Measurements from ENCODE around the gene ZNHIT2.

Gene ZNHIT2

DNA sequence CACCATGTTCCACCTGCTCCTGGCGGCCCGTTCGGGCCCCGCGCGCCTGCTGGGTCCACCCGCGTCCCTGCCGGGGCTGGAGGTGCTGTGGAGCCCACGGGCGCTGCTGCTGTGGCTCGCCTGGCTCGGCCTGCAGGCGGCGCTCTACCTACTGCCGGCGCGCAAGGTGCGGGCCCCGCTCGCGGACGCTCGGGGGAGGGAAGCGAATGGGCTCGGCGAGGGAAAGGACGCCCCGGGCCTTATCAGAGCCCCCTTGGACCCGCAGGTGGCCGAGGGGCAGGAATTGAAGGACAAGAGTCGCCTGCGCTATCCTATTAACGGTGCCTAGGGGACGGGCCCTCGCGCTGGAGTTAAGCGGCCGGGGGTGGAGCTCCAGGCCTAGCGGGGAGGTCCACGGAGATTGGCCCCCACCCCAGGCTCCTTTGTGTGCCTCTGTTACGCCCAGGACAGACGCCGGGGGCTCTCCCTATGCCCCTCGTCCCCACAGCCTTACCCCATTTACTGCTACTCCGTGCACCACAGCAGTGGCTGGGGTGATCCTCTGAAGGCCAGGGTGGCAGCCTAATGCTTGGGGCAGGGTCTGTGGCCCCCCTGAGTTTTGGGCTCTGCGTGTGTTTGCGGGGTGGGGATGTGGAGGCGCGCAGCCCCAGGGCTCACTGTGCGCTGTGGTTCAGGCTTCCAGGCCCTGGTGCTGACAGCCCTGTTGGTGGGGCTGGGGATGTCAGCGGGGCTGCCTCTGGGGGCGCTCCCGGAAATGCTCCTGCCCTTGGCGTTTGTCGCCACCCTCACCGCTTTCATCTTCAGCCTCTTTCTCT, 4.7 kb downstream of the ZNHIT2 start:
- Histone ChIP-seq H3K4me3 (ENCODE audit: low read depth in 1 of 2, low read length in 2 of 2) (peak overlapping the region; percentile 74 to 76), H3K9ac (ENCODE audit: low read depth in 1 of 2, low read length in 2 of 2) (peak overlapping the region; percentile 73 to 80), H3K27ac (ENCODE audit: low read depth, low read length) (no peak overlapping the region), H3K4me1 (ENCODE audit: control insufficient read depth in 1 of 2, insufficient read depth in 2 of 2, low read length in 2 of 2) (peaks cover 29 to 49% of the 10 kb centered on the region in 2 donors), H3K9me3 (ENCODE audit: control insufficient read depth in 1 of 2, low read length in 2 of 2) (no peaks in the 10 kb centered on the region), H3K36me3 (ENCODE audit: control insufficient read depth in 1 of 2, insufficient read depth in 2 of 2, low read length in 2 of 2) (peaks cover 6 to 22% of the 10 kb centered on the region in 2 donors), H3K27me3 (ENCODE audit: control insufficient read depth in 1 of 2, insufficient read depth in 2 of 2, low read length in 2 of 2) (no peaks in the 10 kb centered on the region)

DNA sequence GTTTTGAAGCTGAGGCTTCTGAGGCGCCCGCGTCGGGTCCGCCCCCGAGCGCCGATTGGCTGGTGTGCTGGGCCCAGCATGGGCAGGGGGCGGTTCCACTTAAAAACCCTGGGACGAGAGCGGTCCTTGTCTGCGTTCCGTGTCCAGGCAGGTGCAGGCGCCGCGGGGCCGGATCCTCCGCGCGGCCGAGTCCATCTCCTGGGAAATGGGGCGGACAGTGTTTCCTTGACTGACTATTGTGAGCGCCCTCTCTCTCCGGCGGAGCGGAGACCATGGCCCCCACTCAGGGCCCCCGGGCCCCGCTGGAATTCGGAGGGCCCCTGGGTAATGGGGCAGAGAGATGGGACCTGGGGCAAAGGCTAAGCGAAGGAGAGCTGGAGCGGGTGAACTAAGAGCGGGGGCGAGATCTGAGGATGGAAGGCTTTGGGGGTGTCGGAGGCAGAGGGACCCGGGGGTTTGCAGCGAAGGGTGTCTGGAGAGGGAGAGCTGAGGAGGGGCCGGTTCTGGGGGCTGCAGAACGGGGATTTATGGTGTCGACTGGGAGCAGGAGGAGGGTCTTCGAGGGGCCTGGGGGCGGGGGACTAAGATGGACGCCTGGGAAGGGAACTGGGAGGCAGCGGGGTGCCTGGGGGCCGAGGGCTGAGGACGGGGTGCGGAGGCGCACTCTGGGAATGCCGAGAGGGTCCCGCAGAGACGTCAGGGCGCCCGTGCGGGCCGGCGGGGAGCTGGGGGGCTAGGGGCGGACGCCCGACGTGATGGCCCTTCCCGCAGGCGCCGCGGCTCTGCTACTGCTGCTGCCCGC, 5.6 kb downstream of the ZNHIT2 start, which contains the start of gene TM7SF2:
Gene TM7SF2, plus strand, starts transcription at position 129 of the 802 bp plus-strand sequence. Its CDS starts 144 bp downstream, at position 273.
- Histone ChIP-seq H3K27ac (ENCODE audit: low read depth, low read length) (no peak within 1 kb of the TSS), H3K36me3 (ENCODE audit: control insufficient read depth in 1 of 2, insufficient read depth in 2 of 2, low read length in 2 of 2) (peaks cover 10 to 30% of the 10 kb centered on the region in 2 donors), H3K9ac (ENCODE audit: low read depth in 1 of 2, low read length in 2 of 2) (peak within 1 kb of the TSS; percentile 73 to 80), H3K9me3 (ENCODE audit: control insufficient read depth in 1 of 2, low read length in 2 of 2) (no peaks in the 10 kb centered on the region), H3K4me1 (ENCODE audit: control insufficient read depth in 1 of 2, insufficient read depth in 2 of 2, low read length in 2 of 2) (peaks cover 29 to 48% of the 10 kb centered on the region in 2 donors), H3K27me3 (ENCODE audit: control insufficient read depth in 1 of 2, insufficient read depth in 2 of 2, low read length in 2 of 2) (no peaks in the 10 kb centered on the region), H3K4me3 (ENCODE audit: low read depth in 1 of 2, low read length in 2 of 2) (peak within 1 kb of the TSS; percentile 74 to 76)

DNA sequence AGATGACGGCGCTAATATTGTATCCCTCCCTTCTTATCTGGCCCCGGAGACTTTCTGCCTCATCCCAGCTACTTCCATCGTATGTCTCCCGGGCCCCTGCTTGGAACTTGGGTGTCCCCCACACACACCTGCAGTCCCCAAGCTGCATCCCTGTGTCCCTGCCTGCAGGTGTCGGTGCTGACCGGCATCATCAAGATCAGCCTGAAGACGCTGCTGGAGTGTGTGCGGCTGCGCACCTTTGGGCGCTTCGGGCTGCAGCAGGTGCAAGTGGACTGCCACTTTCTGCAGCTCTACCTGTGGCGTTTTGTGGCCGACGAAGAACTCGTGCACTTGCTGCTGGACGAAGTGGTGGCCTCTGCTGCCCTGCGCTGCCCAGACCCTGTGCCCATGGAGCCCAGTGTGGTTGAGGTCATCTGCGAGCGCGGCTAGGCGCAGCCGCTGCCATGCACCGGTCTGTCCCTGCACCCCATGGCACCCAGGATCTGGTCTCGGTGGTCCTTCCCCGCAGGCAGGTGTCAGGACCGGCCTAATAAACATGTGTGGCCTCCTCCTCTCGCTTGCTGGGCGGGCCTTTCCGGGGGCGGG, 6.2 kb downstream of the ZNHIT2 start:
- Histone ChIP-seq H3K9ac (ENCODE audit: low read depth in 1 of 2, low read length in 2 of 2) (no peak overlapping the region), H3K27ac (ENCODE audit: low read depth, low read length) (no peak overlapping the region), H3K36me3 (ENCODE audit: control insufficient read depth in 1 of 2, insufficient read depth in 2 of 2, low read length in 2 of 2) (peaks cover 8 to 31% of the 10 kb centered on the region in 2 donors), H3K4me3 (ENCODE audit: low read depth in 1 of 2, low read length in 2 of 2) (peak overlapping the region in 1 of 2 donors; percentile 42), H3K4me1 (ENCODE audit: control insufficient read depth in 1 of 2, insufficient read depth in 2 of 2, low read length in 2 of 2) (peaks cover 25 to 41% of the 10 kb centered on the region in 2 donors), H3K9me3 (ENCODE audit: control insufficient read depth in 1 of 2, low read length in 2 of 2) (no peaks in the 10 kb centered on the region), H3K27me3 (ENCODE audit: control insufficient read depth in 1 of 2, insufficient read depth in 2 of 2, low read length in 2 of 2) (no peaks in the 10 kb centered on the region)

DNA sequence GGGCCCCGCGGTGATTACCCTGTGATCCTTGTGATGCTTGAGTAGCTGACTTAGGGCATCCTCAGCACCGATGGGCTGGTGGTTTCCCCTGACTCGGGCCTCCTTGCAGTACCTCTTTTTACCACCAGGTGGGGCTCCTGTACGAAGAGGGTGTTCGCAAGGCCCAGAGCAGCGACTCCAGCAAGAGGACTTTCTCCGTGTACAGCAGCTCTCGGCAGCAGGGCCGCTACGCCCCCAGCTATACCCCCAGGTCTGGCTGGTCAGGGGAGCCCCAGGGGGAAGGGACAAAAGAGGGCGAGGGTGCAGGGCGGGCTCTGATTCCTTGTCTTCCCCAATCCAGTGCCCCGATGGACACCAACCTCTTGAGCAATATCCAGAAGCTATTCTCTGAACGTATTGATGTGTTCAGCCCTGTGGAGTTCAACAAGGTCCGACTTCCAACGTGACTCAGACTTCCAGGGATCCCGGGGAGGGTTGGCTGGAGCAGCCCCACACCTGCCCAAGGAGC, 7.1 kb downstream of the ZNHIT2 start:
- no peaks in the 10 kb centered on the region for H3K27me3 ChIP-seq (ENCODE audit: control insufficient read depth in 1 of 2, insufficient read depth in 2 of 2, low read length in 2 of 2)
- no peak overlapping the region for H3K27ac ChIP-seq (ENCODE audit: low read depth, low read length)
- H3K36me3 ChIP-seq (ENCODE audit: control insufficient read depth in 1 of 2, insufficient read depth in 2 of 2, low read length in 2 of 2), result peaks cover 10 to 33% of the 10 kb centered on the region in 2 donors
- H3K9ac ChIP-seq (ENCODE audit: low read depth in 1 of 2, low read length in 2 of 2), result no peak overlapping the region
- H3K4me1 ChIP-seq (ENCODE audit: control insufficient read depth in 1 of 2, insufficient read depth in 2 of 2, low read length in 2 of 2), result peaks cover 20 to 33% of the 10 kb centered on the region in 2 donors
- H3K9me3 ChIP-seq (ENCODE audit: control insufficient read depth in 1 of 2, low read length in 2 of 2), result no peaks in the 10 kb centered on the region
- H3K4me3 ChIP-seq (ENCODE audit: low read depth in 1 of 2, low read length in 2 of 2), result no peak overlapping the region

- Histone ChIP-seq H3K9ac (ENCODE audit: low read depth in 1 of 2, low read length in 2 of 2) (no peak overlapping the region), H3K27ac (ENCODE audit: low read depth, low read length) (no peak overlapping the region), H3K4me3 (ENCODE audit: low read depth in 1 of 2, low read length in 2 of 2) (no peak overlapping the region), H3K27me3 (ENCODE audit: control insufficient read depth in 1 of 2, insufficient read depth in 2 of 2, low read length in 2 of 2) (no peaks in the 10 kb centered on the region), H3K36me3 (ENCODE audit: control insufficient read depth in 1 of 2, insufficient read depth in 2 of 2, low read length in 2 of 2) (peaks cover 10 to 34% of the 10 kb centered on the region in 2 donors), H3K4me1 (ENCODE audit: control insufficient read depth in 1 of 2, insufficient read depth in 2 of 2, low read length in 2 of 2) (peaks cover 20 to 31% of the 10 kb centered on the region in 2 donors), H3K9me3 (ENCODE audit: control insufficient read depth in 1 of 2, low read length in 2 of 2) (no peaks in the 10 kb centered on the region)
These were observed 8.0 kb downstream of the ZNHIT2 start for GRCh38 chr11:65109231-65110198.

DNA sequence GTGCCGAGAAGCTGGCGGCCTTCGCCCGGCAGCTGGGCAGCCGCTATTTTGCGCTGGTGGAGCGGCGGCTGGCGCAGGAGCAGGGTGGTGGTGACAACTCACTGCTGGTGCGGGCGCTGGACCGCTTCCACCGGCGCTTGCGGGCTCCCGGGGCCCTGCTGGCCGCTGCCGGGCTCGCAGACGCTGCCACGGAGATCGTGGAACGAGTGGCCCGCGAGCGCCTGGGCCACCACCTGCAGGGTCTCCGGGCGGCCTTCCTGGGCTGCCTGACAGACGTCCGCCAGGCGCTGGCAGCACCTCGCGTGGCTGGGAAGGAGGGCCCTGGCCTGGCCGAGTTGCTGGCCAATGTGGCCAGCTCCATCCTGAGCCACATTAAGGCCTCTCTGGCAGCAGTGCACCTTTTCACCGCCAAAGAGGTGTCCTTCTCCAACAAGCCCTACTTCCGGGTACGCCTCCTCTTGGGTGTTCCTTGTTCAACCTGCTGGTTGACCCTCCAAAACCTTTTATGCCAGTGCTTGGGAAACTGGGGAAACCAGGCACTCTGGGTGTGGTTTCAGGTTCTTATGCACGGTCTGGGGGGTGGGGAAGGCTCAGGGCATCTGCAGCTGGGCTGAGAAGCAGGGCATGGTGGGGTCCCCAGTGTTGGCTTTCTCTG, 8.9 kb downstream of the ZNHIT2 start:
- H3K4me3 ChIP-seq (ENCODE audit: low read depth in 1 of 2, low read length in 2 of 2), result no peak overlapping the region
- no peak overlapping the region for H3K9ac ChIP-seq (ENCODE audit: low read depth in 1 of 2, low read length in 2 of 2)
- no peaks in the 10 kb centered on the region for H3K27me3 ChIP-seq (ENCODE audit: control insufficient read depth in 1 of 2, insufficient read depth in 2 of 2, low read length in 2 of 2)
- H3K36me3 ChIP-seq (ENCODE audit: control insufficient read depth in 1 of 2, insufficient read depth in 2 of 2, low read length in 2 of 2), result peaks cover 10 to 34% of the 10 kb centered on the region in 2 donors
- H3K4me1 ChIP-seq (ENCODE audit: control insufficient read depth in 1 of 2, insufficient read depth in 2 of 2, low read length in 2 of 2), result peaks cover 20 to 29% of the 10 kb centered on the region in 2 donors
- no peak overlapping the region for H3K27ac ChIP-seq (ENCODE audit: low read depth, low read length)
- H3K9me3 ChIP-seq (ENCODE audit: control insufficient read depth in 1 of 2, low read length in 2 of 2), result no peaks in the 10 kb centered on the region

DNA sequence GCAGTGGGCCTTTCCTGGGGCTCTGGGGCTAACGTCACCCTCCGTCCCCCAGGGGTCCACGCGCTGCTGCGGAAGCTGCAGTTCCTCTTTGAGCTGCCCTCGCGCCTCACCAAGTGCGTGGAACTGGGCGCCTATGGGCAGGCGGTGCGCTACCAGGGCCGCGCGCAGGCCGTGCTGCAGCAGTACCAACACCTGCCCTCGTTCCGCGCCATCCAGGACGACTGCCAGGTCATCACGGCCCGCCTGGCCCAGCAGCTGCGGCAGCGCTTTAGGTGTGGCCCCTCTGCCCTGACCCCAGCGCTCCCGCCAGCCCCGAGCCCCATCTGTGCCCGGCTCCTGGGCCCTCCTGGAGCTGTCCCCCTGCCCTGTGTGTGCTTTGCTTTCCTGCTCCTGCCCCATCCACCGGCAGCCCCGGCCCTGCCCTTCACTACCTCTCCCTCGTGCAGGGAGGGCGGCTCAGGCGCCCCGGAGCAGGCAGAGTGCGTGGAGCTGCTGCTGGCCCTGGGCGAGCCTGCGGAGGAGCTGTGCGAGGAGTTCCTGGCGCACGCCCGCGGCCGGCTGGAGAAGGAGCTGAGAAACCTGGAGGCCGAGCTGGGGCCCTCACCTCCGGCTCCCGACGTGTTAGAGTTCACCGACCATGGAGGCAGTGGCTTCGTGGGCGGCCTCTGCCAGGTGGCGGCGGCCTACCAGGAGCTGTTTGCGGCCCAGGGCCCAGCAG, 9.6 kb downstream of the ZNHIT2 start:
- H3K9me3 ChIP-seq (ENCODE audit: control insufficient read depth in 1 of 2, low read length in 2 of 2), result no peaks in the 10 kb centered on the region
- H3K27me3 ChIP-seq (ENCODE audit: control insufficient read depth in 1 of 2, insufficient read depth in 2 of 2, low read length in 2 of 2), result no peaks in the 10 kb centered on the region
- no peak overlapping the region for H3K9ac ChIP-seq (ENCODE audit: low read depth in 1 of 2, low read length in 2 of 2)
- peaks cover 16 to 23% of the 10 kb centered on the region in 2 donors for H3K4me1 ChIP-seq (ENCODE audit: control insufficient read depth in 1 of 2, insufficient read depth in 2 of 2, low read length in 2 of 2)
- no peak overlapping the region for H3K27ac ChIP-seq (ENCODE audit: low read depth, low read length)
- no peak overlapping the region for H3K4me3 ChIP-seq (ENCODE audit: low read depth in 1 of 2, low read length in 2 of 2)
- peaks cover 10 to 34% of the 10 kb centered on the region in 2 donors for H3K36me3 ChIP-seq (ENCODE audit: control insufficient read depth in 1 of 2, insufficient read depth in 2 of 2, low read length in 2 of 2)

DNA sequence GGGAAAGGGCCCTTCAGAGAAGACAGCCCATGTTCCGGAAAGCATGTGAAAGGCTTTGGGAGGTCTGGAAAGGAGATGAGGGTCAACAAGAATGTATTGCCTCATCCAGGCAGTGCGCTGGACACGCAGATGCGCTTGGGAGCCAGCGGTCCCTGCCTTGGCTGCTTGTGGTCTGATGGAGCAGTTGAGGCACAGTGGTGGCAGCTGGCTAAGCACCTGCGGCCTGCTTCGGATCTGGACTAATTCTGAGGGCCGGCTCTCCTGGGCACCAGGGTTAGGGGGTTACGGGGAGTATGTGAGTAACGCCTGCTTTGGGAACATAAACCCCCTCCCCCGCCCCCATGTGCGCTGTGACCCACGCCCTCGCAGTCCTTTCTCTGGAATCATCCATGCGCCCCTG, 10.4 kb downstream of the ZNHIT2 start:
- no peak overlapping the region for H3K9ac ChIP-seq (ENCODE audit: low read depth in 1 of 2, low read length in 2 of 2)
- H3K4me1 ChIP-seq (ENCODE audit: control insufficient read depth in 1 of 2, insufficient read depth in 2 of 2, low read length in 2 of 2), result peaks cover 14 to 19% of the 10 kb centered on the region in 2 donors
- no peaks in the 10 kb centered on the region for H3K27me3 ChIP-seq (ENCODE audit: control insufficient read depth in 1 of 2, insufficient read depth in 2 of 2, low read length in 2 of 2)
- peaks cover 10 to 34% of the 10 kb centered on the region in 2 donors for H3K36me3 ChIP-seq (ENCODE audit: control insufficient read depth in 1 of 2, insufficient read depth in 2 of 2, low read length in 2 of 2)
- no peaks in the 10 kb centered on the region for H3K9me3 ChIP-seq (ENCODE audit: control insufficient read depth in 1 of 2, low read length in 2 of 2)
- no peak overlapping the region for H3K27ac ChIP-seq (ENCODE audit: low read depth, low read length)
- H3K4me3 ChIP-seq (ENCODE audit: low read depth in 1 of 2, low read length in 2 of 2), result no peak overlapping the region

All from duodenal mucosa (tissue), 2 donors.